ENCODE results near the gene MAP2K6. TPM values are rescaled to one million over a fixed set of nuclear protein-coding genes. Genes with fewer than 3 reads are reported as not detected.

Gene MAP2K6
- total and polyA plus RNA-seq, 10 of the 15 experiments (the other 5 are each of a cell fraction or from before 2014, with no cell fraction given), result 15.6 to 70.3 (median 22.9) TPM

DNA sequence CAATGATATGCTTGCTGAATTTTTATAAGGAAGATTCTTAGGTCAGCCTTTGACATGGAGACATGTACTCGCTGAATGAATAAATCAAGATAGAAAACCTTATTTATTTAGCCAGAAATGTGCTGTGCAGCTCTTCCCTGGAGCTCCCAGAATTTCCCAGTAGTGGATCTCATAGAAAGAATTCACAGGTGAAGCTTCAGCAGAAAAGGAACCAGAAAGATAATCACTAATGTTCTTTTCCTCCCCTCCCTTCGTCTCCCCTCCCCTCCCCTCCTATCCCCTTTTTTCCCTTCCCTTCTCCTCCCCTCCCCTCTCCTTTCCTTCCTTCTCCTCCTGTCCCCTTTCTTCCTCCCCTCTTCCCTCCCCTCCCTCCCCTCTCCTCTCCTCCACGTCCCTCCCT is 158.2 kb downstream of the MAP2K6 start:
- ChIA-PET POLR2A (no interaction called here), CTCF (interaction anchor here (0.9 kb wide), 1 partner anchor 1056 kb away, joined by 3 read pairs; no protein-coding TSS in a partner anchor), SMC1A (ENCODE audit: uncharacterized antibody, unreplicated experiment) (no interaction called here), RAD21 (ENCODE audit: unreplicated experiment) (no interaction called here)
- no peaks in the 10 kb centered on the region for H3K9me3 ChIP-seq (replicated peaks; ENCODE audit: control insufficient read depth, insufficient read depth, low read length)
- no peak for DNase-seq (ENCODE audit: low read depth, low spot score)
- ATAC-seq, result no peak
- no peak for FAIRE-seq
- no peak overlapping the region for H3K4me2 ChIP-seq (ENCODE audit: control insufficient read depth, insufficient read depth)
- H3K9ac ChIP-seq (ENCODE audit: control insufficient read depth, insufficient read depth, low read length), result no peak overlapping the region
- H4K20me1 ChIP-seq (ENCODE audit: control insufficient read depth, insufficient read depth), result no peaks in the 10 kb centered on the region
- no peak overlapping the region for H3K27ac ChIP-seq (ENCODE audit: control insufficient read depth, insufficient read depth)
- no peaks in the 10 kb centered on the region for H3K36me3 ChIP-seq (ENCODE audit: control insufficient read depth in 2 of 2, insufficient read depth in 2 of 2, low read length in 1 of 2)
- in situ Hi-C loops (cut with MboI), result no loop called here
- H2AFZ ChIP-seq (ENCODE audit: control insufficient read depth, low read depth, low read length), result no peak overlapping the region
- H3K79me2 ChIP-seq (ENCODE audit: control insufficient read depth, insufficient read depth, low read length), result no peaks in the 10 kb centered on the region
- no peak for TF ChIP-seq CHD4 (IDR thresholded peaks at IDR 0.05)
- intact Hi-C loops (cut with micrococcal nuclease; ENCODE audit: unreplicated experiment), result no loop called here
- peaks cover 0 to 4% of the 10 kb centered on the region in 2 experiments; a peak in 1 of 4 replicates for H3K27me3 ChIP-seq (replicated peaks in 1 of 2; ENCODE audit: control insufficient read depth in 2 of 2, insufficient read depth in 2 of 2, low read length in 1 of 2)
- no TSS peak for BruUV-seq (replicated peaks)
- WGBS (ENCODE audit: insufficient coverage, insufficient replicate concordance, low lambda C conversion rate, missing lambda C conversion rate), result 16% methylated on average over 1 of the region's 3 CpGs
- H3K4me3 ChIP-seq, result no peak overlapping the region
- H3K4me1 ChIP-seq (ENCODE audit: control insufficient read depth, insufficient read depth, low read length), result 0 out of 2 replicates have a peak, but pooled peaks cover 5% of the 10 kb centered on the region

DNA sequence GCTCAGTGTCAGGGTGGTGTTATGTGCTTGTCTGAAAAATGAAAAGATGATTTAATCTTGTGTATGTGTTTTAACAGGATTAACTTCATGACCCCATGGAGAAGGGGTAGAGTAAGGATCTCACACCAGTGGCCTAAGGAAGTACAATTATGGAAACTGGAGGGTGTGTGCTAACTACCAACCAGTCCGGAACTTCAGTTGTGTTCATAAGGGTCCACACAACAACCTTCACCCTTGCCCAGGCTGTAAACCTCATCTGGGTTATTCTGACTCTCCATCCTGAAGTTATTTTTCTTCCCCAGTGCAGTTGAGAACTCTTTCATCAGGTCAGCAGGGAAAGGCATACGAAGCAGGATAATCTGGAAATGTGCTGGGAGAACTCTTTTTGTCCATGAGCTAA is 158.9 kb downstream of the MAP2K6 start:
- DNase-seq (ENCODE audit: low read depth, low spot score), result no peak
- no peak for ATAC-seq
- Histone ChIP-seq H3K36me3 (ENCODE audit: control insufficient read depth in 2 of 2, insufficient read depth in 2 of 2, low read length in 1 of 2) (no peaks in the 10 kb centered on the region), H3K9ac (ENCODE audit: control insufficient read depth, insufficient read depth, low read length) (no peak overlapping the region), H4K20me1 (ENCODE audit: control insufficient read depth, insufficient read depth) (no peaks in the 10 kb centered on the region), H3K9me3 (replicated peaks; ENCODE audit: control insufficient read depth, insufficient read depth, low read length) (no peaks in the 10 kb centered on the region), H3K27me3 (replicated peaks in 1 of 2; ENCODE audit: control insufficient read depth in 2 of 2, insufficient read depth in 2 of 2, low read length in 1 of 2) (peaks cover 0 to 6% of the 10 kb centered on the region in 2 experiments; a peak in 1 of 4 replicates), H3K27ac (ENCODE audit: control insufficient read depth, insufficient read depth) (no peak overlapping the region), H3K79me2 (ENCODE audit: control insufficient read depth, insufficient read depth, low read length) (no peaks in the 10 kb centered on the region), H2AFZ (ENCODE audit: control insufficient read depth, low read depth, low read length) (no peak overlapping the region), H3K4me1 (ENCODE audit: control insufficient read depth, insufficient read depth, low read length) (0 out of 2 replicates have a peak, but pooled peaks cover 5% of the 10 kb centered on the region), H3K4me2 (ENCODE audit: control insufficient read depth, insufficient read depth) (no peak overlapping the region), H3K4me3 (no peak overlapping the region)
- intact Hi-C loops (cut with micrococcal nuclease; ENCODE audit: unreplicated experiment), result no loop called here
- 0% methylated on average over 2 of the region's 2 CpGs for WGBS (ENCODE audit: insufficient coverage, insufficient replicate concordance, low lambda C conversion rate, missing lambda C conversion rate)
- in situ Hi-C loops (cut with MboI), result no loop called here
- BruUV-seq (replicated peaks), result no TSS peak
- ChIA-PET CTCF (interaction anchor here (0.9 kb wide), 1 partner anchor 1056 kb away, joined by 3 read pairs; no protein-coding TSS in a partner anchor), SMC1A (ENCODE audit: uncharacterized antibody, unreplicated experiment) (interaction anchor here (0.7 kb wide), 1 partner anchor 19 kb away, joined by 3 read pairs; no protein-coding TSS in a partner anchor), RAD21 (ENCODE audit: unreplicated experiment) (no interaction called here), POLR2A (no interaction called here)
- no peak for FAIRE-seq
- TF ChIP-seq, protein P1, sequence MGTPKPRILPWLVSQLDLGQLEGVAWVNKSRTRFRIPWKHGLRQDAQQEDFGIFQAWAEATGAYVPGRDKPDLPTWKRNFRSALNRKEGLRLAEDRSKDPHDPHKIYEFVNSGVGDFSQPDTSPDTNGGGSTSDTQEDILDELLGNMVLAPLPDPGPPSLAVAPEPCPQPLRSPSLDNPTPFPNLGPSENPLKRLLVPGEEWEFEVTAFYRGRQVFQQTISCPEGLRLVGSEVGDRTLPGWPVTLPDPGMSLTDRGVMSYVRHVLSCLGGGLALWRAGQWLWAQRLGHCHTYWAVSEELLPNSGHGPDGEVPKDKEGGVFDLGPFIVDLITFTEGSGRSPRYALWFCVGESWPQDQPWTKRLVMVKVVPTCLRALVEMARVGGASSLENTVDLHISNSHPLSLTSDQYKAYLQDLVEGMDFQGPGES (IDR thresholded peaks at IDR 0.05), result no peak
- TF ChIP-seq, protein P2, sequence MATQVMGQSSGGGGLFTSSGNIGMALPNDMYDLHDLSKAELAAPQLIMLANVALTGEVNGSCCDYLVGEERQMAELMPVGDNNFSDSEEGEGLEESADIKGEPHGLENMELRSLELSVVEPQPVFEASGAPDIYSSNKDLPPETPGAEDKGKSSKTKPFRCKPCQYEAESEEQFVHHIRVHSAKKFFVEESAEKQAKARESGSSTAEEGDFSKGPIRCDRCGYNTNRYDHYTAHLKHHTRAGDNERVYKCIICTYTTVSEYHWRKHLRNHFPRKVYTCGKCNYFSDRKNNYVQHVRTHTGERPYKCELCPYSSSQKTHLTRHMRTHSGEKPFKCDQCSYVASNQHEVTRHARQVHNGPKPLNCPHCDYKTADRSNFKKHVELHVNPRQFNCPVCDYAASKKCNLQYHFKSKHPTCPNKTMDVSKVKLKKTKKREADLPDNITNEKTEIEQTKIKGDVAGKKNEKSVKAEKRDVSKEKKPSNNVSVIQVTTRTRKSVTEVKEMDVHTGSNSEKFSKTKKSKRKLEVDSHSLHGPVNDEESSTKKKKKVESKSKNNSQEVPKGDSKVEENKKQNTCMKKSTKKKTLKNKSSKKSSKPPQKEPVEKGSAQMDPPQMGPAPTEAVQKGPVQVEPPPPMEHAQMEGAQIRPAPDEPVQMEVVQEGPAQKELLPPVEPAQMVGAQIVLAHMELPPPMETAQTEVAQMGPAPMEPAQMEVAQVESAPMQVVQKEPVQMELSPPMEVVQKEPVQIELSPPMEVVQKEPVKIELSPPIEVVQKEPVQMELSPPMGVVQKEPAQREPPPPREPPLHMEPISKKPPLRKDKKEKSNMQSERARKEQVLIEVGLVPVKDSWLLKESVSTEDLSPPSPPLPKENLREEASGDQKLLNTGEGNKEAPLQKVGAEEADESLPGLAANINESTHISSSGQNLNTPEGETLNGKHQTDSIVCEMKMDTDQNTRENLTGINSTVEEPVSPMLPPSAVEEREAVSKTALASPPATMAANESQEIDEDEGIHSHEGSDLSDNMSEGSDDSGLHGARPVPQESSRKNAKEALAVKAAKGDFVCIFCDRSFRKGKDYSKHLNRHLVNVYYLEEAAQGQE (IDR thresholded peaks at IDR 0.05; ENCODE audit: low read depth, low read length), result no peak
- TF ChIP-seq MYB (IDR thresholded peaks at IDR 0.05; ENCODE audit: borderline replicate concordance, low read depth, low read length) (no peak), BHLHE40 (IDR thresholded peaks at IDR 0.05; ENCODE audit: borderline replicate concordance in 1 of 2, low read depth in 2 of 2, low read length in 1 of 2) (no peak), NFIC (IDR thresholded peaks at IDR 0.05; ENCODE audit: low read depth, low read length) (no peak), JUND (IDR thresholded peaks at IDR 0.05; ENCODE audit: low read depth, low read length) (no peak)
- TF ChIP-seq, protein P3, sequence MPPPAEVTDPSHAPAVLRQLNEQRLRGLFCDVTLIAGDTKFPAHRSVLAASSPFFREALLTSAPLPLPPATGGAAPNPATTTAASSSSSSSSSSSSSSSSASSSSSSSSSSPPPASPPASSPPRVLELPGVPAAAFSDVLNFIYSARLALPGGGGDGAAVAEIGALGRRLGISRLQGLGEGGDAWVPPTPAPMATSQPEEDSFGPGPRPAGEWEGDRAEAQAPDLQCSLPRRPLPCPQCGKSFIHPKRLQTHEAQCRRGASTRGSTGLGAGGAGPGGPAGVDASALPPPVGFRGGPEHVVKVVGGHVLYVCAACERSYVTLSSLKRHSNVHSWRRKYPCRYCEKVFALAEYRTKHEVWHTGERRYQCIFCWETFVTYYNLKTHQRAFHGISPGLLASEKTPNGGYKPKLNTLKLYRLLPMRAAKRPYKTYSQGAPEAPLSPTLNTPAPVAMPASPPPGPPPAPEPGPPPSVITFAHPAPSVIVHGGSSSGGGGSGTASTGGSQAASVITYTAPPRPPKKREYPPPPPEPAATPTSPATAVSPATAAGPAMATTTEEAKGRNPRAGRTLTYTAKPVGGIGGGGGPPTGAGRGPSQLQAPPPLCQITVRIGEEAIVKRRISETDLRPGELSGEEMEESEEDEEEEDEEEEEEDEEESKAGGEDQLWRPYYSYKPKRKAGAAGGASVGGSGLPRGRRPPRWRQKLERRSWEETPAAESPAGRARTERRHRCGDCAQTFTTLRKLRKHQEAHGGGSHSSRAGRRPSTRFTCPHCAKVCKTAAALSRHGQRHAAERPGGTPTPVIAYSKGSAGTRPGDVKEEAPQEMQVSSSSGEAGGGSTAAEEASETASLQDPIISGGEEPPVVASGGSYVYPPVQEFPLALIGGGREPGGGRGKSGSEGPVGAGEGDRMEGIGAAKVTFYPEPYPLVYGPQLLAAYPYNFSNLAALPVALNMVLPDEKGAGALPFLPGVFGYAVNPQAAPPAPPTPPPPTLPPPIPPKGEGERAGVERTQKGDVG (CRISPR knock-in tag; IDR thresholded peaks at IDR 0.05), result no peak
